VCaP (cell line): ENCODE measurements around the gene PTGER1.
"Not testable (repeated sequence)": the region's sequence is repeated elsewhere in the genome, so short reads cannot be mapped to it uniquely, and the experiment has no call there.

ENCODE experiments used
- H3K27ac ChIP-seq: fragments of 450-650 bp; 2 replicates; pipeline ENCODE4 v1.5.1; 2017
- TF ChIP-seq, protein P1 (sequence below): fragments of 450-650 bp; conservative IDR thresholded peaks from 2 replicates; pipeline ENCODE4 v1.5.1; 2017; ENCODE audit warnings: mild to moderate bottlenecking, moderate library complexity

The PTGER1 gene

DNA sequence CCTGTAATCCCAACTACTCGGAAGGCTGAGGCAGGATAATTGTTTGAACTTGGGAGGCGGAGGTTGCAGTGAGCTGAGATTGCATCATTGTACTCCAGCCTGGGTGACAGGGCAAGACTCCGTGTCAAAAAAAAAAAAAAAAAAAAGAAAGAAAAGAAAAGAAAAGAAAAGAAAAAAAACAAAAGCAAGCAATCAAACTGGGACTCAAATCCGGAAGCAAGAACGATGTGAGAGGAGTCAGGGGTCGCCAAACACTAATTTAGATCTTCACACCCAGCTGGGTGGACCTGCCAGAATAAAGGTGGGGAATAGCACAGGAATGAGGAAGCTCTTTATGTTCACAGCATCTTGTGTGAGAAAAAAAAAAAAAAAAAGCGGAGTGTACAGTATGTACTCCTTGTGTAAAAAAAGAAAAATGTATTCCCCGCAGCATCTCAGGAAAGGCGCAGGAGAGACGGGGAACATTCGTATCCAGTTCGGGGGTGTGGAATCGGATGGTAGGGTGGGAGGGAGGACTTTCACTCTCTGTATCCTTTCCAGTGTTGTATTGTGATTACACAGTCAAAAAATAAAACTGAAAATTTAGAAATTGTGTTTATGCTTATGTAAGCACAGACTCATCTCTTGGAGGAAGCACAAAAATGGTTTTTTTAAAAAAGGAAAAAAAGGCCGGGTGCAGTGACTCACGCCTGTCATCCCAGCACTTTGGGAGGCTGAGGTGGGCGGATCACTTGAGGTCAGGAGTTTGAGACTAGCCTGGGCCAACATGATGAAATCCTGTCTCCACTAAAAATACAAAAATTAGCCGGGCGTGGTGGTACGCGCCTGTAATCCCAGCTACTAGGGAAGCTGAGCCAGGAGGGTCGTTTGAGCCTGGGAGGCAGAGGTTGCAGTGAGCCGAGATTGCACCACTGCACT lies 35.4 kb upstream of the PTGER1 start:
- TF ChIP-seq, protein P1, sequence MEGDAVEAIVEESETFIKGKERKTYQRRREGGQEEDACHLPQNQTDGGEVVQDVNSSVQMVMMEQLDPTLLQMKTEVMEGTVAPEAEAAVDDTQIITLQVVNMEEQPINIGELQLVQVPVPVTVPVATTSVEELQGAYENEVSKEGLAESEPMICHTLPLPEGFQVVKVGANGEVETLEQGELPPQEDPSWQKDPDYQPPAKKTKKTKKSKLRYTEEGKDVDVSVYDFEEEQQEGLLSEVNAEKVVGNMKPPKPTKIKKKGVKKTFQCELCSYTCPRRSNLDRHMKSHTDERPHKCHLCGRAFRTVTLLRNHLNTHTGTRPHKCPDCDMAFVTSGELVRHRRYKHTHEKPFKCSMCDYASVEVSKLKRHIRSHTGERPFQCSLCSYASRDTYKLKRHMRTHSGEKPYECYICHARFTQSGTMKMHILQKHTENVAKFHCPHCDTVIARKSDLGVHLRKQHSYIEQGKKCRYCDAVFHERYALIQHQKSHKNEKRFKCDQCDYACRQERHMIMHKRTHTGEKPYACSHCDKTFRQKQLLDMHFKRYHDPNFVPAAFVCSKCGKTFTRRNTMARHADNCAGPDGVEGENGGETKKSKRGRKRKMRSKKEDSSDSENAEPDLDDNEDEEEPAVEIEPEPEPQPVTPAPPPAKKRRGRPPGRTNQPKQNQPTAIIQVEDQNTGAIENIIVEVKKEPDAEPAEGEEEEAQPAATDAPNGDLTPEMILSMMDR = no peak
- no peak overlapping the region for H3K27ac ChIP-seq

DNA sequence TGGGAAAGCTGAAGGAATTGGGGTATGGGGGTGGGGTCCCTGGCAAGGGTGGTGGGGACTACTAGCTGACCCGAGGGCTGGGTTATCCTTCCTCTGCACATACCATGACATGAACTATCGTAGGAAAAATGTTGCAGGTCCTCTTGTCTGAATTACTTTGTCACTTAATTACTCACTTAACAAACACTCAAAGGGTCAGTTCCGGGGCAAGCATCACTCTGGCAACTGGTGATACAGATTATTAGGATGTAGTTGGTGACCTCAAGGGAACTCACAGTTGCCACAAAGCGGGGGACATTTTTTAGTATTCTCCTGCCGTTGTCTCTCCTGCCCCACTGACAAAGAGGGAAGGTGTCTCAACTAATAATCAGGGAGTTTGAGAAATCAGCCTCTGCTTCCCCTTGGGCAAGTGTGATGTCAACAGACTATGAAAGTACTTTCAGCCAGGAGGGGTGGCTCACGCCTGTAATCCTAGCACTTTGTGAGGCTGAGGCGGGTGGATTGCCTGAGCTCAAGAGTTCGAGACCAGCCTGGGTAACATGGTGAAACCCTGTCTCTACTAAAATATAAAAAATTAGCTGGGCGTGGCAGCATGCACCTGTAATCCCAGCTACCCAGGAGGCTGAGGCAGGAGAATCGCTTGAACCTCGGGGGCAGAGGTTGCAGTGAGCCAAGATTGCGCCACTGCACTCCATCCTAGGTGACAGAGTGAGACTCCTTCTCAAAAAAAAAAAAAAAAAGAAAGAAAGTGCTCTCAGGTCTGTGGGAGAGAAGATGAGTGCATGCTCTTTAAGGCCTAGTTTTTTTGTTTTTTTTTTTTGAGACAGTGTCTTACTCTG lies 32.8 kb upstream of the PTGER1 start:
- H3K27ac ChIP-seq = no peak overlapping the region

DNA sequence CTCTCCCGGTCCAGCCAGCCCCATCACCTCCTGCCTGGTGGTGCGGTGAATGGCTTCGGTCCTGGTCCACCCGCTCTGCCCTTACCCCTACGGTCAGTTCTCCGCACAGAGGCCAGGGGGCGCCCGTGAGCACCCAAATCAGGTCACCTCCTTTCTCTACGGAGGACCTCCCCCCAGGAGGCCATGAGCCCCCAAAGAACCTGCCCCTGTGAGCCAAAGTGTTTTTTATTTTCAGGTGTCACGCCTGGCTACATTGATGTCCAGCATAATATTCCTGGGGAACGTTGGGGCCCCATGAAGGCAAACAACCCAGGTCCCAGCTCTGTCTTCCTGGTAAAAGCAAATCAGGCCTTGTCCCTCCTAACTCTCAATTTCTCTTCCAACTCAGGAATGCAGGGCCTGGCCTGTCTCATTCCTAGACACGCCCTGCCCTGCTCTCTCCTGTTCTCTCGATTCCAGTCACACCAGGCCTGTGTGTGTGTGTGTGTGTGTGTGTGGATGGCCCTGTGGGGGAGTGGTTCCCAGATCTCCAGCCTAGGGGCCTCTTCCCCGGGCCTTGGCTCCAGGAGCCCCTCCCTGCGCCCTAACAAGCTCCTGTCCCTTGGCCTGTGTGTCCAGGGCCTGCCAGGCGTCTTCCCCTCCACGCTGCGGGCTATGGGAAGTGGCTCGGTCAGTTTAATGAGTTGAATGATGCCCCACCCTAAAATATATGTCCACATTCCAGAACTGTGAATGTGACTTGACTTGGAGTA lies 30.5 kb upstream of the PTGER1 start:
- TF ChIP-seq, protein P1 = peak; percentile 60
- H3K27ac ChIP-seq = no peak overlapping the region

More for the DNA sequence above, 32.8 kb upstream of the PTGER1 start:
- TF ChIP-seq, protein P1 = no peak

DNA sequence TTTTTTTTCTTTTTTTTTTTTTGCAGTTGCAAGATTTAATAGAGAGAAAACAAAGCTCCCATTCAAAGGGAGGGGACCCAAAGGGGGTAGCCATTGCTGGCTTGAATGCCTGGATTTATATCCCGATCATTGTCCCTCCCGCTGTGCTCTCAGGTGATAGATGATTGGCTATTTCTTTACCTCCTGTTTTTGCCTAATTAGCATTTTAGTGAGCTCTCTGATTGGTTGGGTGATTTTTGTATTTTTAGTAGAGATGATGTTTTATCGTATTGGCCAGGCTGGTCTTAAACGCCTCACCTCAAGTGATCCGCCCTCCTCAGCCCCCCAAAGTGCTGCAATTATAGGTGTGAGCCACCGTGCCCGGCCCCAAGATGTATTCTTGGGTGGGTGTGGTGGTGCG lies 29.4 kb upstream of the PTGER1 start:
- H3K27ac ChIP-seq = not testable (repeated sequence)

DNA sequence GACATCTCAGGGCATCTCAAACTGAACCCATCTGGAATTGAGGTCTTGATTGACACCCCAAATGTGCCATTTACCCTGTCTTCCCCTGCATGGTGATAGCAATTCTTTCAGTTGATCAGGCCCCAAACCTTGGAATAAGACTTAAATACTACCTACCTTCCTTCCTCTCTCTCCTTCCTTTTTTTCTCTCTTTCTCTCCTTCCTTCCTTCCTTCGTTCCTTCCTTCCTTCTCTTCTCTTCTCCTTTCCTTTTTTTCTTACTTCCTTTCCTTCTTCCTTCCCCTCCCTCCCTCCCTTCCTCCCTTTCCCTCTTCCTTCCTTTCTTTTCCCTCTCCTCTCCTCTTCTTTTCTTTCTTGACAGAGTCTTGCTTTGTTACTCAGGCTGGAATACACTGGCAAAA lies 28.1 kb upstream of the PTGER1 start:
- TF ChIP-seq, protein P1 = no peak
- no peak overlapping the region for H3K27ac ChIP-seq

DNA sequence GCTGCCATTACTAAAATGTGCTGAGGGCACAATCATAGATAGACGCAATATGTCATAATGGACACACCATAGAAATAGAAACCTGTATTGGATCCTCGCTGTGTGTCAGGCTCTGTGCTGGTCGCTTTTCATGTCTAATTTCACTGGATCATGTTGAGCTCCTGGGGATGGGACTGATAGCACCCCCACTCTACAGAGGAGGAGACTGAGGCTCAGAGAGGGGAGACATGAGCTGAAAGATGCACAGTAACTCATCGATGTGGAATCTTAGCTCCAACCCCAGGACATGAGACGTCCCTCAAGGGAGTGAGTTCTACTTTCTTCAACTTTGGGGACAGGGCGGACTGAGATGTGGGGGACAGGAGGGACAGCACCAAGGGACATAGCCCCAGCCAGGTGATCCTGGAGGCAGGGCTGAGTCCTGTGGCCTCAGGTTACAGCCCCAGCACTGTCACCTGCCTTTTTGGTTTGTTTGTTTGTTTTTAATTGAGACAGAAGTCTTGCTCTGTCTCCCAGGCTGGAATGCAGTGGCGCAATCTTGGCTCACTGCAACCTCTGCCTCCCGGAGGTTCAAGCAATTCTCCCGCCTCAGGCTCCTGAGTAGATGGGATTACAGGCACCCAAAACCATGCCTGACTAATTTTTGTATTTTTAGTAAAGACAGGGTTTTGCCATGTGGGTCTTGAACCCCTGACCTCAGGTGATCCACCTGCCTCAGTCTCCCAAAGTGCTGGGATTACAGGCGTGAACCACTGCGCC lies 27.4 kb upstream of the PTGER1 start:
- TF ChIP-seq, protein P1 = no peak
- no peak overlapping the region for H3K27ac ChIP-seq

DNA sequence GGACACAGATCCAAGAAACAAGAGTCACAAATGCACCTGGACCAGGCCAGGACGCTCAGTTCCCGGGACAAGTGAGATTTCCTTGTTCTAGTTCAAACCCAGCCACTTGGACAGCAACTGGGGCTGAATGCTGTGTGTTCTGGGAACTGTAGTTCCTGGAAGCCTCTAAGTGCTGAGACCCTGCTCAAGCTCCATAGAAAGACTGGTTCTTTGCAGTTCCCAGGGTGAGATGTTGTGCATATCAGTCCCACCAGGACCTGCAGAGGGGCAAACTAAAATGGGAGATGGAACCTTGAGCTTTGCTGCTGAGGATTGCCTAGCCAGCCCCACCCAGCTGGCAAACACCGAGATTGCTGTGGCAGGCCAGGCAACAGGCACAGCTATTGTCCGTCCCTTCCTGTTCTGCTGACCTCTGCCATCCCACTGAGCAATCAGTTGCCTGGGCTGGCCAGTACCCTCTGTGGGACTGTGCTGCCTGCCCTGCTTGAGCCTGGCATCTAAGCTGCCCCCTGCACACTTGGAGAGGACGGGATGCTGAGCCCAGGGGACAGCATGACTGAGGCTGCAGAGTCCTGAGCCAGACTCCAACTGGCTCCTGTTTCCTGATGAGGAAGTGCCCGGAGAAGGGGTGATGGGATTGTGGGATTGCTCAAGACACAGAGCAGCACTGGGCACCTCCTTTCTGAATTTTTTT lies 22.2 kb upstream of the PTGER1 start:
- peak overlapping the region; percentile 85 for H3K27ac ChIP-seq
- TF ChIP-seq, protein P1 = no peak
